K562 (cell line): Measurements from ENCODE around the gene PURA.

Experiments
- JUND ChIP-seq, 2 experiments: IDR thresholded peaks; 2 replicates in 1 of 2; 3 replicates in 1 of 2; pipeline ENCODE4 v1.6.1; 2011; ENCODE audit warnings: borderline replicate concordance in 2 of 2, low read depth in 2 of 2, low read length in 2 of 2, improper control_type of control experiment in 1 of 2, missing biosample characterization in 1 of 2, missing genetic modification characterization in 1 of 2, missing genetic modification reagents in 1 of 2
- ZNF140 ChIP-seq: fragments of 250-450 bp; sonication (Bioruptor Pico); IDR thresholded peaks from 2 replicates; pipeline ENCODE4 v1.8.0; 2021; ENCODE audit warnings: moderate library complexity, mild to moderate bottlenecking, inconsistent platforms

GRCh38 chr5:140093866-140094265, 20.0 kb upstream of the PURA start:
- TF ChIP-seq JUND (IDR thresholded peaks at IDR 0.05; ENCODE audit: borderline replicate concordance, low read depth, low read length) (no peak), JUND (tag; IDR thresholded peaks at IDR 0.05; ENCODE audit: borderline replicate concordance, low read depth, low read length) (no peak), ZNF140 (CRISPR knock-in tag) (no peak)
